CD1c-positive myeloid dendritic cell (primary cell): Measurements from ENCODE around the gene JAK2.
"Not testable (repeated sequence)": the region's sequence is repeated elsewhere in the genome, so short reads cannot be mapped to it uniquely, and the experiment has no call there.

Source experiments
- DNase-seq: peaks from one replicate; pipeline ENCODE4 v3.0.0-alpha.2; 2016; ENCODE audit errors: extremely low spot score

The JAK2 gene

DNA sequence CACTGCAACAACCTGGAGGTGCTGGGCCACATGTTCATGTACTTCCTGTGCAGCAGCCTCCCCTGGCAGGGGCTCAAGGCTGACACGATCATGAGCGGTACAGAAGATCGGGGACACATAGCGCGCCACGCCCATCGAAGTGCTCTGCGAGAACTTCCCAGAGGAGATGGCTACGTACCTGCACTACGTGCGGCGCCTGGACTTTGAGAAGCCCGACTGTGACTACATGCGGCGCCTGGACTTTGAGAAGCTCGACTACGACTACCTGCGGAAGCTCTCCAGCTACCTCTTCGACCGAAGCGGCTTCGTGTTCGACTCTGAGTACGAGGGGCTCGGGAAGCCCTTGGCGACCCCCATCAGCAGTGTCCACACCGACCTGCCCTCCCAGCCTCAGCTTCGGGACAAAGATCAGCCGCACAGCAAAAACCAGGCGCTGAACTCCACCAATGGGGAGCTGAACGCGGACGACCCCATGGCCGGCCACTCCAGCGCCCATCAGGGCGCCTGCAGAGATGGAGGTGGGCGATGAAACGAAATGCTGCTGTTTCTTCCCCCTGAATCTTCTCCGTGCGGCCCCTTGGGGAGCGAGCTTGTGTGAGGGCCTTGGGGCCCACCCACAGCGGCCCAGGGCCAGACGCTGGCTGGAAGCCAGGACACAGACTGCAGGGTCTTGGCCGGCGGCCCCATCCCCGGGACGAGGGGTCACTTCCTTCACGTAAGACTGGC lies 56.5 kb downstream of the JAK2 start:
- DNase-seq: no peak

DNA sequence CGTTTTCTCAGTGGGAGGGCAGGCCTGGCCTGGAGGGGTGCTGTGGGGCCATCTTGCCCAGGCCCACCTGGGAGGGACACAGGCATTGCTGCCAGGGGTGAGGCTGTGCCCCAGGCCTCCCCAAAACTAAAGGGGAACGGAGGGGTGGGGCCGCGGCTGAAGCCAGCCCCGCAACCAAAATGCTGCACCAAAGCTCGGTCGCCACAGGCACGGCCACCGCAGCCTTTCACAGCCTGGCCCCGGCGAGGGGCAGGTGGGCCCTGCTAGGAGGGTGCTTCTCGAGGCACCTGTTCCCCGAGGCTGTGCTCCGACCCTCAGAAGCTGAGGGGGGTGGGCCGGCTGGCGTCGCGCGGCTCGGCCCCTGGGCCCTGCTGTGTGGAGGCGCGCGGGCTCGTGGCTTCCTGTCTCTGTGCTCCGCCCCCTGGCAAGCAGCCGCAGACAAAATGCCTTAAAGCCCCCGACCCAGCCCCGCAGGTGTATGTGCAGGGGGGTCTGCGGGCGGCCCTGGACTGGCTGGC lies 57.6 kb downstream of the JAK2 start:
- DNase-seq: no peak

DNA sequence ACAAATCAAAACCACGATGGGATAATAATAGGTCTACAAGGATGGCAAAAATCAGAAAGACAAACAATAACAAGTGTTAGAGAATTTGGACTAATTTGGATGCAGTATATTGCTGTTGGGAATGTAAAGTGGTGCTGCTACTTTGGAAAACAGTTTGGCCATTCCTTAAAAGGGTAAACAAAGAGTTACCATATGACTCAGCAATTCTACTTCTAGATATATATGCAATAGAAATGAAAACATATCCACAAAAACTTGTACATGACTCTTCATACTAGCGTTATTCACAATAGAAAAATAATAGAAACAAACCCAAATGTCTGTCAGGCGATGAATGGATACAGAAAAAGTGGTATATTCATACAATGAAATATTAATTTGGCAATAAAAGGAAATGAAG lies 58.3 kb downstream of the JAK2 start:
- DNase-seq: no peak

DNA sequence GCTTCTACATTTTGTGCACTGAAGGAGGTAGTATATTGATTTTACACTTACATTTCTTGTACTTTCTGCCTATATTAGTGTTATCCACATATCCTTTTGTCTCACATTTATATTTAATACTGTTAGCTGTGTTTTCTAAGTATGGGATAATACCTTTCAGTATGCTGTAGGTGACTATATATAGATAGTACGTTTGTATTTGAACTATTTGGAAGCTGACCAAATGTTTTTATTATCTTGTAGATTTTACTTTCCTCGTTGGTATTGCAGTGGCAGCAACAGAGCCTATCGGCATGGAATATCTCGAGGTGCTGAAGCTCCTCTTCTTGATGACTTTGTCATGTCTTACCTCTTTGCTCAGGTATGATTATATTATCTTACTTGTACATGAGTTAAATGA lies 59.1 kb downstream of the JAK2 start:
- no peak for DNase-seq

DNA sequence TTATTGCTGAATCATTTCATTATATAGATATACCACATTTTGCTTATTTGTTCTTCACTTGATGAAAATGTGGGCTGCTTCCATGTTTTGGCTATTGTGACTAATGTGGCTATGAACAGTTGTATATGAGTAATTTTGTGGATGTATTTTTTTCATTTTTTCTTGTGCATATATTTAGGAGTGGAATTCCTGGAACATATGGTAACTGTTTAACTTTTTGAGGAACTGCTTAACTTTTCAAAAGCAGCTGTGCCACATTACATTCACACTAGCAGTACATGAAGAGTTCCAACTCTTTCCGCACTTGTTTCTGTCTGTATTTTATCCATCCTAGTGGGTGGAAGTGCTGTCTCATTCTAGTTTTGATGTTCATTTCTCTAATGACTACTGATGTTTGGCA lies 67.8 kb downstream of the JAK2 start:
- DNase-seq: no peak

DNA sequence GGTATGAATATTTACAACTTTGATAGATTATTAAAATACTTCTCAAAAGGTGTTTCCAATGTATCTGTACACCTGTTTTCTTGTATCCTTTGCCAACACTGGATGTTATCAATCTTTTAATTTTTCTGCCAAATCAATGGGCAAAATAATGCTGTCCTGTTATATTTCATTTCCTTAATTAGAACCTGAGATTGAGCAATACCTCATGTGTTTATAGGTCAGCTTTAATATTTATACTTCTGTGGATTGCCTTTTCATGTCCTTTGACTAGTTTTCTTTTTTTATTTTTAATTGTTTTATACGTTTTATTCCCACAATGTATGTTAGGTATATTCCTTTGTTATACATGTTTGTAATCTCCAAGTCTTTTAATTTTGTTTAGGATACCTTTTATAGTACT lies 77.6 kb downstream of the JAK2 start:
- no peak for DNase-seq

DNA sequence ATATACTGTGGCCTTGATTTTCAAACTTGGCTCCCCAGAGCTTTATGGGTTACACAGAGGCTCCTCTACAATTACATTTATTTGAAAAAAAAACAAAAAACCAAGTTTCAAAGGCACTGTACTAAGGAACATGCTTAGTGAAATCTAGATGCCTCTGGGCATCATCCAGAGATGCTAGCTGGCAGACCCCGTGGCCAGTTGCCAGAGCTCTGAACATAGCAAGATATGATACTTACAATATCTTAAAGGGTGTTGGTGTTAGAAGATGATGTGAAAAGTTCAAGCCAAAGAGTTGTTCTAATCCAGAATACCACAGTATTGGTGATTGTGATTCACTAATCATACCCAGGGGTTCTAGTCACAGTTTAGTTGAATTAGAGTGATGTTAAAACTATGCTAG lies 87.8 kb downstream of the JAK2 start:
- no peak for DNase-seq

DNA sequence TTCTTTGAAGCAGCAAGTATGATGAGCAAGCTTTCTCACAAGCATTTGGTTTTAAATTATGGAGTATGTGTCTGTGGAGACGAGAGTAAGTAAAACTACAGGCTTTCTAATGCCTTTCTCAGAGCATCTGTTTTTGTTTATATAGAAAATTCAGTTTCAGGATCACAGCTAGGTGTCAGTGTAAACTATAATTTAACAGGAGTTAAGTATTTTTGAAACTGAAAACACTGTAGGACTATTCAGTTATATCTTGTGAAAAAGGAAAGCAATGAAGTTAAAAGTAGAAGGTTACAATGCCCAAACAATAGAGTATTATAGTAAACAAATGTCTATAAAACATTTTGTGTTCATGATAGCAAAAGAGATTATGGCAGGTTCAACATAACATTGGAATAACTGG lies 88.6 kb downstream of the JAK2 start:
- DNase-seq: no peak

DNA sequence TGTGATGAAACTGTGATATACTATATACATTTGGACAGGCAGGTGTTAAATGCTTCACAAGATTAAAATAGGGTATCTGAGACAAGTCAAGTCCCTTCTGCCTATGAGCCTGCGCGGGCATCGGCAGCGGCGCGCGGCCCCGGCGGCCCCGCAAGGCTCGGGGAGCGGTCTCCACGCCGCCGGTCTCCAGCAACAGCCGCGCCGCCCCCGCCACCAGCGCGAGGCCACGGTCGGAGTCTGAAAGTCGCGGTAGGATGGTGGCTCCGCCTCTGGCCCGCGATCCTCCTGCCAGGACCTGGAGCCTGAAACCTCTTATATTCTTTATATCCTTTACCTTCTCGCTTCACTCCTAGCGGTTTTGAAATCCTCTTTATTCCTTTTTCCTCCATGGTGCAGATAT lies 100.9 kb downstream of the JAK2 start:
- DNase-seq: no peak

DNA sequence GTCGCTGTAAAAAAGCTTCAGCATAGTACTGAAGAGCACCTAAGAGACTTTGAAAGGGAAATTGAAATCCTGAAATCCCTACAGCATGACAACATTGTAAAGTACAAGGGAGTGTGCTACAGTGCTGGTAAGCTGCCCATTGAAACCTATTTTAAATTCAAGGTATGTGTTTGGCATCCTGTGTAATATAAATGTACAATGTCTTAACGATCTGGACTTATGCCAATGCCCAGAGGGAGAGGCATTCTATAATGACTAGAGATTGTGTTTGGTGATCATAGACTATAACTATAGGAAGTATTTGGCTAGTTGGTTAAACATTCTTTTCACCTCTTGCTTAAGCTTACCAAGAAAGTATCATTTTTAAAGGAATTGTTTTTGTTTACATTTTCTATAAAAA lies 104.7 kb downstream of the JAK2 start:
- no peak for DNase-seq

DNA sequence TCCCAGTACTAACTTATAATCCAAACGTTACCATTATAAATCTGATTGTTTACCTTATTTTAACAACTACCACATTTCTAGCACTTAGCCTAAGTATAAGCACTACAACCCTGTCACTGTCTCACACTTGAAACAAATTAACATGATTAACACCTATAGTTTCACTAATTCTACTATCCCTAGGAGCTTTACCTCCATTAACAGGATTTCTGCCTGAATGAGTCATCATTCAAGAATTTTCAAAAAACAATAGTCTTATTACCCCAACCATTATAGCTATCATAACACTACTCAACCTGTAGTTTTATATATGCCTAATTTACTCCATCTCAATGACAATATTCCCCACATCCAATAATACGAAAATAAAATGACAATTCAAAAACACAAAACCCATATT lies 110.7 kb downstream of the JAK2 start:
- no peak for DNase-seq

DNA sequence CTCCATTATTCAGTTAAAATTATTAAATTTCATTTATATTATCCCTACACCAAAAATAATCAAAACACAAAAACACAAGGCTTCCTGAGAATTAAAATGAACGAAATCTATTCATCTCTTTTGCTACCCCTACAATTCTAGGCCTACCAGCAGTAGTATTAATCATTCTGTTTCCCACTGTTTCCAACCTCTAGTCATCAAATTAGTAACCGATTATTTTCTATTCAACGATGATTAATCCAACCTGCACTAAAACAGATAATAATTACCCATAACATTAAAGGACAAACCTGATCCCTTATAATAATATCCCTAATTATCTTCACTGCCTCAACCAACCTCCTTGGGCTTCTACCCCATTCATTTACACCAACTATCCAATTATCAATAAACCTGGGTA lies 114.4 kb downstream of the JAK2 start:
- DNase-seq: no peak

DNA sequence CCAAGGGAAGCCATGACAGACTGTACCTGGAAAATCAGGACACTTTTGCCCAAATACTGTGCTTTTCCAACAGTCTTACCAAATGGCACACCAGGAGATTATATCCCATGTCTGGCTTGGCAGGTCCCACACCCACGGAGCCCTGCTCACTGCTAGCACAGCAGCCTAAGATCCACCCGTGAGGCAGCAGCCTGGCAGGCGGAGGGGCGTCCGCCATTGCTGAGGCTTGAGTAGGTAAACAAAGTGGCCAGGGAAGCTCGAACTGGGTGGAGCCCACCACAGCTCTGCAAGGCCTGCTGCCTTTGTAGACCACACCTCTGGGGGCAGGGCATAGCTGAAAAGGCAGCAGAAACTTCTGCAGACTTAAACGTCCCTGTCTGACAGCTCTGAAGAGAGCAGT lies 116.1 kb downstream of the JAK2 start:
- DNase-seq: not testable (repeated sequence)

DNA sequence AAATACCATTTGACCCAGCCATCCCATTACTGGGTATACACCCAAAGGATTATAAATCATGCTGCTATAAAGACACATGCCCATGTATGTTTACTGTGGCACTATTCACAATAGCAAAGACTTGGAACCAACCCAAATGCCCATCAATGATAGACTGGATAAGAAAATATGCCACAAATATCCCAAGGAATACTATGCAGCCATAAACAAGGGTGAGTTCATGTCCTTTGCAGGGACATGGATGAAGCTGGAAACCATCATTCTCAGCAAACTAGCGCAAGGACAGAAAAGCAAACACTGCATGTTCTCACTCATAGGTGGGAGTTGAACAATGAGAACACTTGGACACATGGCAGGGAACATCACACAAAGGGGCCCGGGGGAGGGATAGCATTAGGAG lies 121.4 kb downstream of the JAK2 start:
- not testable (repeated sequence) for DNase-seq

DNA sequence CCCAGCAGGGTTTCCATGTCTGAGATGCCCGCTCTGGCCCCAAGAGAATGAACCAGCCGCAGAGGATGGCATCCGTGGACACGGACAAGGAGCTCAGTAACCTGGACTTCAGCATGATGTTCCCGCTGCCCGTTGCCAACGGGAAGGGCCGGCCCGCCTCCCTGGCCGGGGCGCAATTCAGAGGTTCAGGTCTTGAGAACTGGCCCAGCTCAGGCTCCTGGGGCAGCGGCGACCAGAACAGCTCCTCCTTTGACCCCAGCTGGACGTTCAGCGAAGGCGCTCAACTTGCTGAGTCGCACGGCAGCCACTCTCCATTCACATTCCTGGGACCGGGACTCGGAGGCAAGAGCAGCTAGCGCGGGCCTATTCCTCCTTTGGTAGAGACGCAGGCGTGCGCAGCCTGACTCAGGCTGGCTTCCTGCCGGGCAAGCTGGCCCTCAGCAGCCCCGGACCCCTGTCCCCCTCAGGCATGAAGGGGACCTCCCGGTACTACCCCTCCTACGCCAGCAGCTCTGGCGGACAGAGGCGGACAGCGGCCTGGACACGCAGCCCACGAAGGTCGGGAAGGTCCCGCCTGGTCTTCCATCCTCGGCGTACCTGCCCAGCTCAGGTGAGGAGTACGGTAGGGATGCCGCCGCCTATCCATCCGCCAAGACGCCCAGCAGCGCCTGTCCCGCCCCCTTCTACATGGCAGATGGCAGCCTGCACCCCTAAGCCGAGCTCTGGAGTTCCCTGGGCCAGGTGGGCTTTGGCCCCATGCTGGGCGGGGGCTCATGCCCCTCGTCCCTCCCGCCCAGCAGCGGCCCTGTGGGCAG lies 126.0 kb downstream of the JAK2 start:
- no peak for DNase-seq

DNA sequence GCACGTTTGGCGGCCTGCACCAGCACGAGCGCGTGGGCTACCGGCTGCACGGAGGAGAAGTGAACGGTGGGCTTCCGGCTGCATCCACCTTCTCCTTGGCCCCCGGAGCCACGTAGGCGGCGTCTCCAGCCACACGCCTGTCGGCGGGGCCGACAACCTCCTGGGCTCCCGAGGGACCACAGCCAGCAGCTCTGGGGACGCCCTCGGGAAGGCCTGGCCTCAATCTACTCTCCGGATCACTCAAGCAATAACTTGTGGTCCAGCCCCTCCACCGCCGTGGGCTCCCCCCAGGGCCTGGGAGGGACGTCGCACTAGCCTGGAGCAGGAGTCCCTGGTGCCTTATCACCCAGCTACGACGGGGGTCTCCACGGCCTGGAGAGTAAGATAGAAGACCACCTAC lies 126.6 kb downstream of the JAK2 start:
- DNase-seq: no peak

DNA sequence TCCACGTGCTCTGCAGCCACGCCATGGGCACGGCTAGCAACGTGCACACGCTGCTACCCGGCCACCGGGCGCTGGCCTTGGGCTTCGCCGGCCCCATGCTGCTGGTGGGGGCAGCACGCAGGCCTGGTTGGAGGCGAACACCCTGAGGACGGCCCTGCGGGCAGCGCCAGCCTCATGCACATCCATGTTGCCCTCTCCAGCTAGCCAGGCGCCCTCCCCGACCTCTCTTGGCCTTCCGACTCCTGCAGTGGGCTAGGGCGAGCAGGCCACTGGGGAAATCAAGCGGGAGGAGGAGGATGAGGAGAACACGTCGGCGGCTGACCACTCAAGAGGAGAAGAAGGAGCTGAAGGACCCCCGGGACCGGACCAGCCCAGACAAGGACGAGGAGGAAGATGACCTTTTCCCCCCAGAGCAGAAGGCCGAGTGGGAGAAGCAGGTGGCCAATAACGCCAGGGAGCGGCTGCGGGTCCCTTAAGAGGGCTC lies 127.1 kb downstream of the JAK2 start:
- no peak for DNase-seq

DNA sequence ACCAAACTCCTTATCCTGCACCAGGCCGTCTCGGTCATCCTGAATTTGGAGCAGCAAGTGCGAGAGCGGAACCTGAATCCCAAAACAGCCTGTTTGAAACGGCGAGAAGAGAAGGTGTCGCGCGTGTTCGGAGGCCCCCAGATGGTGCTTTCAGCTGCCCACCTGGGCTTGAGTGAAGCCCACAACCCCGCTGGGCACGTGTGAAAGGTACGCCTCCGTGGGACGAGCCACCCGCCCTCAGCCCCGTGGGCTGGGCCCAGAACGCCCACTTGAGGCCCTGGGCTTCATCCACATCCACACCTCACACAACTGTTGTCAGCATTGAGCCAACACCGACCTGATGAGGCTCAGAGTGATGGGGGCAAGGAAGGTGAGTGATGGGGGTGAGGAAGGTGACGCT lies 127.6 kb downstream of the JAK2 start:
- no peak for DNase-seq

DNA sequence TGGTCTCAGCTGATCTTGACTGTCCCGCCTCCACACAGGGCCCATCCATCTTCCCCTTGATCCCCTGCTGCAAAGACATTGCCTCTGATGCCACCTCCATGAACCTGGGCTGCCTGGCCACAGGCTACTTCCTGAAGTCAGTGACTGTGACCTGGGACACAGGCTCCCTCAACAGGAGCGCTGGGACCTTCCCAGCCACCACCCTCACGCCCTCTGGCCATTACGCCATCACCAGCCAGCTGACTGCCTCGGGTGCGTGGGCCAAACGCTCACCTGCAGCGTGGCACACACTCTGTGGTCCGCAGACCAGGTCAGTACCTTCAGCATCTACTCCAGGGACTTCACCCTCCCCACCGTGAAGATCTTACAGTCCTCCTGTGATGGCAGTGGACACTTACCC lies 128.5 kb downstream of the JAK2 start:
- no peak for DNase-seq

DNA sequence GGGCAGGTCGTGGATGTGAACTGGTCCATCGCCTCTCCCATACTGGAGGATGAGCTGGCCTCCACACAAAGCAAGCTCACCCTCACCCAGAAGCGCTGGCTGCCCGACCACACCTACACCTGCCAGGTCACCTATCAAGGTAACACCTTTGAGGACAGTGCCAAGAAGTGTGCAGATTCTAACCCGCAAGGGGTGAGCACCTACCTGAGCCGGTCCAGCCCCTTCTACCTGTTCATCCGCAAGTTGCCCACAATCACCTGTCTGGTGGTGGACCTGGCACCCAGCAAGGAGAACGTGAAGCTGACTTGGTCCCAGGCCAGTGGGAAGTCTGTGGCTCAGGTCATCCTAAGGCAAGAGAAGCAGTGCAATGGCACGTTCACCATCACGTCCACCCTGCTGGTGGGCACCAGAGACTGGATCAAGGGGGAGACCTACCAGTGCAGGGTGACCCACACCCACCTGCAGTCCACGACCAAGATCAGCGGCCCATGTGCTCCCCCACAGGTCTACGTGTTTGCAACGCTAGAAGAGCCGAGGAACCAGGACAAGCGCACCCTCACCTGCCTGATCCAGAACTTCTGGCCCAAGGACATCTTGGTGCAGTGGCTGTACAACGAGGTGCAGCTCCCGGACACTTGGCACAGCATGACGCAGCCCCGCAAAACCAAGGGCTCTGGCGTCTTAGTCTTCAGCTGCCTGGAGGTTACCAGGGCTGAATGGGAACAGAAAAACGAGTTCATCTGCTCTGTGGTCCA lies 129.1 kb downstream of the JAK2 start:
- no peak for DNase-seq

DNA sequence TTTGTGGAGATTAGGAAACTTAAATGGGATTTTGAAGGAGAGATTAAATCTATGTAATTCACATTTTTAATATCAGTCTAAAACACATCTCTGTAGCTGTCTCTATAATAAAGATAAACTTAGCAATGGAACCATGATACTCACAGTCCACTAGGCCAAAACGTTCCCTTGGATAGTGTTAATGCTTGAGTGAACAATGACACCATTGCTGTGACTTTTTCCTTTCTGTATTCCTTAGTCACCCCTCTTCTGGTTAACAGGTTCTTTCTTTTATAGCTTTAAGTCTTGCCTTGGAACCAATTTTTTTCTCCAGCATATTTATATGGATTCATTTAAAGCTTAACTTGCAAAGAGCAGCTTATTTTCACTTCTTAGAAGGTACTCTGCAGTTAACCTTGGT lies 137.0 kb downstream of the JAK2 start:
- no peak for DNase-seq

DNA sequence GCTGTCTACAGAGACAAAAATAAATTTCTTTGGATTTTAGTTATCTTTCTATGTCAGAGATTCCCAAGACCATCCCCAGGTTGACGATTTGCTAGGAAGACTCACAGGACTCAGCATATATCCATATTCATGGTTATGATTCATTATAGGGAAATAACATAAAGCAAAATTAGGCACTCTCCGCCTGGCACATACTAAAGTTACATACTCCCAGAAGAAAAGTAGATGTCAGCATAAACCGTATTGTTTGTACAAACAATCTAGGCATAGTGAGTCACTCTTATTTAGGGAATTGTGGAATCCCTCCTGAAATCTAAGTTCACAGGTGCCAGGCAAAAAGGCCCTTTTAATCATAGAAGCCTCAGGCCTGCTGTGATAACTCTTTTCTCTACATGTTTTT lies 137.4 kb downstream of the JAK2 start:
- no peak for DNase-seq
